HUDEP-2 (cell line): ENCODE measurements around the gene FCHO2.
"Not testable (repeated sequence)": the region's sequence is repeated elsewhere in the genome, so short reads cannot be mapped to it uniquely, and the experiment has no call there.

ENCODE experiments used
- DNase-seq, 76 experiments: peaks; one replicate each; lab custom pipeline; 2025; ENCODE audit not compliant: unreplicated experiment in 76 of 76; lab: John Stamatoyannopoulos, UW

Gene FCHO2, protein sequence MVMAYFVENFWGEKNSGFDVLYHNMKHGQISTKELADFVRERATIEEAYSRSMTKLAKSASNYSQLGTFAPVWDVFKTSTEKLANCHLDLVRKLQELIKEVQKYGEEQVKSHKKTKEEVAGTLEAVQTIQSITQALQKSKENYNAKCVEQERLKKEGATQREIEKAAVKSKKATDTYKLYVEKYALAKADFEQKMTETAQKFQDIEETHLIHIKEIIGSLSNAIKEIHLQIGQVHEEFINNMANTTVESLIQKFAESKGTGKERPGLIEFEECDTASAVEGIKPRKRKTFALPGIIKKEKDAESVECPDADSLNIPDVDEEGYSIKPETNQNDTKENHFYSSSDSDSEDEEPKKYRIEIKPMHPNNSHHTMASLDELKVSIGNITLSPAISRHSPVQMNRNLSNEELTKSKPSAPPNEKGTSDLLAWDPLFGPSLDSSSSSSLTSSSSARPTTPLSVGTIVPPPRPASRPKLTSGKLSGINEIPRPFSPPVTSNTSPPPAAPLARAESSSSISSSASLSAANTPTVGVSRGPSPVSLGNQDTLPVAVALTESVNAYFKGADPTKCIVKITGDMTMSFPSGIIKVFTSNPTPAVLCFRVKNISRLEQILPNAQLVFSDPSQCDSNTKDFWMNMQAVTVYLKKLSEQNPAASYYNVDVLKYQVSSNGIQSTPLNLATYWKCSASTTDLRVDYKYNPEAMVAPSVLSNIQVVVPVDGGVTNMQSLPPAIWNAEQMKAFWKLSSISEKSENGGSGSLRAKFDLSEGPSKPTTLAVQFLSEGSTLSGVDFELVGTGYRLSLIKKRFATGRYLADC

GRCh38 chr5:72955768-72956323 lies at the start of gene FCHO2:
TSS of gene FCHO2 (plus strand) at chr5:72956041. CDS start at chr5:72956097, 56 bp downstream.
- DNase-seq: peak in 75 of 76 experiments; percentile 45 to 98 (median 92)

- DNase-seq: no peak
Measured at GRCh38 chr5:72906806-72907205, 49.0 kb upstream of the FCHO2 start.

DNA sequence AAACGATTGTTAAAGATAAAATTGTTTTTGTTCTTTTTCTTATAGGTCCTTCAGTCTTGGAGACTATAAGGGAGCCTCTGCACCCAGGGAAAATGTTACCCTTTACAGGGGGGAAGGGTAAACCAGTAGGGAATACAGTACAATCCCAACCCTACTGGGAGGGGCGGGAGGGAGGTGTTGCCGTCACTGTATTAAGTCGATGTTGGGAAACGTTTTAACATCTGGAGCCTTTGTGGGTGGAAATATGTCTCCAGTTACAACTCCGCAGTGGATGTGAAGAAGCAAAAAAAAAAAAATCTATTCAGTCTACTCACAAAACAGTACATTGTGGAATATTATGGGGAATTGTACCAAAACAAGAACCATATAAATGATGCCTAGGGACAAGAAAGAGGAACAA lies 47.2 kb upstream of the FCHO2 start:
- DNase-seq: no peak

DNA sequence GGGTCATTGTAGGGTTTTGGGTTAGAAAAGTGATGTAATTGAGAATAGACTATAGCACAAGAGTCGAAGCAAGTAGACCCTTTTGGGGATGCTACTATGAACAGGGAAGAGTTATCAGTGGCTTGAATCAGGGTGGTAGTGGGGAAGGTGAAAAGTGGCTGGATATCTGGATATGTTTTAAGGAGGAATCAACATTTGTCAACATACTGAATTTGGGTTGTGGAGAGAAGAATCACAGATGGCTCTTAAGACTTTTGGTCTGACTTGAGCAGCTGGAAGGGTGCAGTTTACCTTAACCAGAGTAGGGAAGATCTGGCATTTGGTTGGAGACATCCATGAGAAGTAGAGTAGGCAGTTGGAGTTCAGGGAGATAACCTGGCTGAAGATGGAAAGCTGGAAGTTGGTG lies 38.5 kb upstream of the FCHO2 start:
- DNase-seq: no peak

DNA sequence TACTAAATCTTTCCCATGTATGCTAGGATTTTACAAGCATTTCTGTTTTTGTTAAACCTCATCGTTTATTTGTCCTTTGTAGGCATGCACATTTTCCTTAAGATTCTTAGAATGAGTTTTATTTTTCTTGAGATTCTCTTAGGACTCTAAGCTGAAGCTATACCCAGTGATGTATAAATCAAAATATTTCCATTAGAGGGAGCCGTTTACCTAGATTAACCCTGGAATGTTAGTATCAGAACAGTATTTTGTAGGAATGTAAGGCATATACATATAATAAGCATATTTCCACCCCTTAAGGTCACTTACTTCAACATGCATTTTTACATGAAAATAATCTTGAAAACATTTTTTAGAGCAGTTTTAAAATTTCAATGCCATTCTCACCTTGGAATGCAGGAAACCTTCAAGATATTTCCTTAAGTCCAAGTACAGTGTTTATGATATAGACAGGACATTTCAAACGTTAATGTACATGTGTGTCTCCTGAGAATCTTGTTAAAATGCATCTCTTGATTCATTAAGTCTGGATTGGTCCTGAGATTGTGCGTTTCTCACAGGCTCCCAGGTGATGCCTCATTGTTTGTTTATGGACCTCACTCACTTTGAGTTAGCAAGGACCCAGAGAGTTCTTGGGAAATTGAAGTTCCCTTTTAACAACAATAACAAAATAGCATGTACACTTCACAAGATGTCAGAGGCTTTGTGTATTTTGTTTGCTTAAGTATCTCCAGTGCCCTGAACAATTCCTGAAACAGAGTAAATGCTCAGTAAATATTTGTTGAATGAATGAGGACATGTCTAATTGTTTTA lies 34.9 kb upstream of the FCHO2 start:
- peak in 23 of 76 experiments; percentile 4 to 56 (median 22) for DNase-seq

DNA sequence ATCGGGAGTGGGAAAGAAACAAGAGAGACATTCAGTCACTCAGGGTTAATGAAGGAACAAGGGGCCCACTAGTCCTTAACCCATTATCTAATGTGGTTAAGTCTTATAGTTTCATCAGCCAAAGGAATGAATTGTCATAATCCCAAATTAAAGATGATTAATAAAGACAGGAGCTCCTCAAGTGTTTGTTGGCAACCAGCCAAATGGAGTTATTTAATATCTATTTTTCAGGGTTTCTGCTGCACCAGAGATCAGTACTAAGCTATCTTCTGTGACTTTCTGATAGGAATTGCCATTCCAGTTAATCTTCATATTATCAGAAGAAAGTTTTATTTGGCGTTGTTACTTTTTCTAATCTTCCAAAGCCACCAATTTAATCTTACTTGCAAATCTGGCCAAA lies 34.0 kb upstream of the FCHO2 start:
- peak in 21 of 76 experiments; percentile 1 to 58 (median 21) for DNase-seq

DNA sequence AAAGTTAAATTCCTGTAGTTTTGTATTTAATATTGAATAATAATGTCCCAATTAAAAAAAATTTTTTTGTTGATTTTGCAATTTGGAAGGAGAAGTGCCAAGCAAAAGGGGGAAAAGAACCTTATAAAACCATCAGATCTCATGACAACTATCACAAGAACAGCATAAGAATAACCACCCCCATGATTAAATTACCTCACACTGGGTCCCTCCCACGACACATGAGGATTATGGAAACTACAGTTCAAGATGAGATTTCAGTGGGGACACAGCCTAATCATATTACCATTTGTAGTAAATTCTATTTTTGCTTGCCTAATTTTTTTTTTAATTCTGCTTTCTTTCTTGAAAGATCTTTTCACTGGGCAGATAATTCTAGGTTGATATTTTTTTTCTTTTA lies 33.4 kb upstream of the FCHO2 start:
- peak in 18 of 76 experiments; percentile 1 to 49 (median 12) for DNase-seq

DNA sequence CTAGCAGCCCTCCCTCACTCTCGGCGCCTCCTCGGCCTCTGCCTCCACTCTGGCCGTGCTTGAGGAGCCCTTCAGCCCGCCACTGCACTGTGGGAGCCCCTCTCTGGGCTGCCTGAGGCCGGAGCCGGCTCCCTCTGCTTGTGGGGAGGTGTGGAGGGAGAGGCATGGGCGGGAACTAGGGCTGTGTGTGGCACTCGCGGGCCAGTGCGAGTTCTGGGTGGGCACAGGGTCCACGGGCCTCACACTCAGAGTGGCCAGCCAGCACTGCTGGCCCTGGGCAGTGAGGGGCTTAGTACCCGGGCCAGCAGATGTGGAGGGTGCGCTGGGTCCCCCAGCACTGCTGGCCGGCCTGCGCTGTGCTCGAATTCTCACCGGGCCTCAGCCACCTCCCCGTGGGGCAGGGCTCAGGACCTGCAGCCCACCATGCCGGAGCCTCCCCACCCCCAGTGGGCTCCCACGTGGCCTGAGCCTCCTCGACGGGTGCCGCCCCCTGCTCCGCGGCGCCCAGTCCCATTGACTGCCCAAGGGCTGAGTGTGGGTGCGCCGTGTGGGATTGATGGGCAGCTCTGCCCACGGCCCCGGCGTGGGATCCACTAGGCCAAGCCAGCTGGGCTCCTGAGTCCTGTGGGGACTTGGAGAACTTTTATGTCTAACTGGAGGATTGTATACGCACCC lies 30.4 kb upstream of the FCHO2 start:
- no peak for DNase-seq

DNA sequence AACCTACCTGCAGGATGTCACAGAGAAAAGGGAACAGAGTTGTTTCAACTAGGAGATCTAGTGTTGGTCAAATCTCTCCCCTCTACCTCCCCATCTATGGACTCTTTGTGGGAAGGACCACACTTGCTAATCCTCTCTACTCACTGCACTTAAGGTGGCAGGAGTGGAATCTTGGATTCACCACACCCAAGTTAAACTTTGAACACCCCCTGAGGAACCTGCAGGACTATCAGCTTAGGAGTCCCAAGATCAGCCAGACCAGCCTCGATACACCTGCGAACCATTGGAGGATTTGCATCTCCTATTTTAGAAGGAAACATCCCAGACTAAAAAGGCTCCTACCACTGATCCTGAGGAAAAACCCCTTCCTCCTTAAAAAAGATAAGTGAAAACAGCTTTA lies 23.2 kb upstream of the FCHO2 start:
- DNase-seq: not testable (repeated sequence)

DNA sequence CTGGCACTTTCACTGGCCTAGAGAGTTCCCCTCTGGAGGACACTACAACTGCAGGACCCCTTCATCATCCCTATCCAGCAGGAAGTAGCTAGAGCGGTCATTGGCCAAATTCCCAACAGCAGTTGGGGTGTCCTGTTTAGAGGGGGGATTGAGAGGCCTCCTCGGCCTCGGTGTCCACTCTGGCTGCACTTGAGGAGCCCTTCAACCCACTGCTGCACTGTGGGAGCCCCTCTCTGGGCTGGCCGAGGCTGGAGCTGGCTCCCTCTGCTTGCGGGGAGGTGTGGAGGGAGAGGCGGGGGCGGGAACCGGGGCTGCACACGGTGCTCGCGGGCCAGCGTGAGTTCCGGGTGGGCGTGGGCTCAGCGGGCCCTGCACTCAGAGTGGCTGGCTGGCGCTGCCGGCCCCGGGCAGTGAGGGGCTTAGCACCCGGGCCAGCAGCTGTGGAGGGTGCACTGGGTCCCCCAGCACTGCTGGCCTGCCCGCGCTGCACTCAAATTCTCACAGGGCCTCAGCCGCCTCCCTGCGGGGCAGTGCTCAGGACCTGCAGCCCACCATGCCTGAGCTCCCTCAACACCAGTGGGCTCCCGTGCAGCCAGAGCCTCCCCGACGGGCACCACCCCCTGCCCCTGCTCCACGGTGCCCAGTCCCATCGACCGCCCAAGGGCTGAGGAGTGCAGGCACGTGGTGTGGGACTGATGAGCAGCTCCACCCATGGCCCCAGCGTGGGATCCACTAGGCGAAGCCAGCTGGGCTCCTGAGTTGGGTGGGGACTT lies 20.7 kb upstream of the FCHO2 start:
- not testable (repeated sequence) for DNase-seq

DNA sequence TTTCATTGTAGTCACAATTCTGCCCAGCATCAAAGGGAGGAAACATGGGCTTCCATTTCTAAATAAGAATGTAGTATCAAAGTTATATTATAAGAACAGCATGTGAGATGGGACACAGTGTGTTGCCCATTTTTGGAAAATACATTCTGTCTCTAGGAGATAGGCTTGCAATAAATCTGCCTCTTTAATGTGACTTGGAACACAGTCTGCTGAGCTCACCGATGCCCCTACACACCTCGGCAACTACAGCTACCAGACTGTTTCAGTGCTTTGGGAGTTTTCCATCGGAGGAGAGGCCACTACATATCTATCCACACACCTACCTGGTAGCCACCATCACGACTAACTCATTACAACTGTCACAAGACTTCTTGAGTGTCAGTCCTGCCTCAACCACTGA lies 18.9 kb upstream of the FCHO2 start:
- DNase-seq: no peak

GRCh38 chr5:72937517-72938061 lies 18.3 kb upstream of the FCHO2 start:
- DNase-seq: no peak

DNA sequence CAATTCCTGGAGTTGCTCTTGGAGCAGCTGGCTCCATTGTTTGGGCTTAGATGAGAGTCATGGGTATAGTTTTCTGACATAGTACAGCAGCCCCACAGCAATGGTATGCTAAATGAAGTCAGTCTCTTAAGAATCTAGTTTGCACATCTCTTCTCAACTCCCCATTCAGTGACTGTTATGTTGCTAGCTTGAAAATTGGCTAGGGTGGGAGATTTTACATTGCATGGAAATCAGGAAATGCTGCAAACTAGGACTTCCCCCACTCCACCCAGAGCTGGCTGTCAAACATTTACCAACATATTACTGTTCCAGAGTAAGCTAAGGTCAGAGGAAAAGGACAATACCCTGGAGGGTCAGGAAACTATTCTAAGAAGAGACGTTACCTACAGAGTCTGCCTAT lies 17.6 kb upstream of the FCHO2 start:
- DNase-seq: no peak

DNA sequence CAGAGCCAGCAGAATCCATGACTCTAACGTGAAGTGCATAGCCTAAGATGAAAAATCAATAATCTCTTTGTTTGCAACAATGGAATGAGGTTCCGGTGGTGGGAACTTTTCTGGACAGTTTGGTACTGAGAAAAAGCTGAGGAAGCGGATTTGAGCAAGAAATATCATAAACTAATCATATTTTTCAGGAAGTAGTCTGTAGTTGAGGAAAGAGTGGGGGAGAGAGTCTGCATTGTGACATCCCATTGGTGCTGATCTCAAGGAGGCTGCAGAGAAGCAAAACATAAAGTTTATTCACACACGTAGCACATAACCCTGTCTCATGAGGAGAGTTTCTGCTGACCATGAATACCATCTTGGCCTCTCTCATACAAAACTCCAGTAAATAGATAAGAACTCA lies 15.8 kb upstream of the FCHO2 start:
- DNase-seq: no peak

DNA sequence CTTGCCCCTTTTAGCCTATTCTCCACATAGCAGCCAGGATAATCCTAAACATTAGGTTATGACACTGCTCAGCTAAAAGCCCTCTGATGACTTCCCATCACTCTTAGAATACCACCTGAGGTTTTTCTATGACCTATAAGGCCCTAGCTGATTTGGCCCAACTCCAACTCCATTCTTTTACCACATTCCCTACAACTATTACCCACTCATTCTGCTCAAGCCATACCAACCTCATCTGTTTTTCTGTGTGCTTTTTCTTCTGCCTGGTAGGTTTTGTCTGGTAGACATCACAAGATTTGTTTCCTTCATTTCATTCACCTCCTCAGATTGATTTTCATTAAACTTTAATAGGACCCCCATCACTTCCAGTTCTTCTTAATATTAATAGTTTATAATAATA lies 12.5 kb upstream of the FCHO2 start:
- no peak for DNase-seq

DNA sequence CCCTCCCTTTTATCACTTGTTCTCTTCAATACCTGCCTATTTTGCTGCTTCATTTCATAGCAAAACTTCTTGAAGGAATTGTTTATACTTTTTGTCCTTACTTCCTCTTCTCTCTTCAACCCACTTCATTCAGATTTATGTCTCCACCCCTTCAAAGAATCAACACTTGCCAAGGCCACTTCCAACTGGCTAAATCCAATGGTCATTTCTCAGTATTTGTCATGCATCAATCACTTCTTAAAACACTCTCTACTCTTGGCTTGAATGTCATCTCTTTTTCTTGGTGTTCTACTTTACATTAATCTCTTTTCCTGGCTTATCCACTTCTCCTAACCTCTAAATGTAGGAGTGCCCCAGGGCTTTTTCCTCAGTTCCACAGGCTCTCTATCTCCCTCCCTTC lies 8.3 kb upstream of the FCHO2 start:
- no peak for DNase-seq

- DNase-seq: no peak
Measured at GRCh38 chr5:72949481-72949880, 6.4 kb upstream of the FCHO2 start.

DNA sequence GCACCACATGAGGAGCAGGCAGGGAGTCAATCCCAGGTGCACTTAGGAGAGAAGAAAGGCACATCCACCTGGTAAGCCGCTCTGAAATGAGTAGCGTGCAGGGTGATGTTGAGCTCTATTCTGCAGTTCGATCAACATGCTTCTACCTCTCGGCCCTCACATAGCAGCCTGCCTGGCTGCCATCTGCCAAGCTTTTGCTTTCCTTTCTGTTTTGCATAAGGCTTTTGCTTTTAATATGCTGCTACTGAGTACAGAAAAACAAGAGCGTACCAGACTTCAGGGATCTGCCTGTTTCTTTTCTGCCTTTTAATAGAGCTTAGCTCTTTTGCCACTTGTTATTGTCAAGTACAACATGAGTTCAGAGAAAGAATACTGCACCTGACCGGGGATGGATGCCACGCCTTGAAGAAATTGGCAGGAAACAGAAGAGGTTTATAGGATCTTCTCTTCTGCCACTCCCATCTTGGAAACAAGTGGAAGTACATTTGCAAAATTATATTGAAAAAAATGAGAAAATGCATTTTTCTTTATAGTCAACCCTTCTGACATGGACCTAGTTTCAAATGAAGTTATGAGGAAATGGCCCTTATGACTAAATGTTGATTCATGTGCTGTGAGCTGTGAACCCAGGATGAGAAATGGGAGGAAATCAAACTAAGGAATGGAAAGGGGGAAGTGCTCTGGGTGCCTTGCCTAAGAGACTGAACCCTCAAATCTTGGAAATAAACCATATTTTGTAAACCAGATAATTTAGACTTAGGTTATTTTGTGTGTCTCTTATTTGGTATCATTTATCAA lies 4.0 kb upstream of the FCHO2 start:
- DNase-seq: peak in 3 of 76 experiments; percentile 7 to 20 (median 8)
